Panc1 (cell line): ENCODE data around the gene CXCL1. TPM values are rescaled to one million over a fixed set of nuclear protein-coding genes. Genes with fewer than 3 reads are reported as not detected.
"Not testable (repeated sequence)": the region's sequence is repeated elsewhere in the genome, so short reads cannot be mapped to it uniquely, and the experiment has no call there.

Experiments
- ATAC-seq: fragments of 200-7000 bp; cut with Tn5 transposase; 2 replicates; pipeline ENCODE4 v1.9.1; 2020; ENCODE audit warnings: mild to moderate bottlenecking, moderate library complexity
- BruUV-seq: library from RNA; stranded (reverse); fragments of 400-500 nt; replicated peaks from 2 replicates; lab custom pipeline; 2021; lab: Mats Ljungman, UMichigan
- CTCF ChIA-PET: fragments of 300-600 bp; sonication (Branson Sonifier 250); formaldehyde crosslinking; loops from one replicate; lab custom pipeline; 2022; ENCODE audit warnings: antibody characterized with exemption; lab: Charles Lee
- POLR2A ChIA-PET: fragments of 300-600 bp; sonication (Branson Sonifier 250); formaldehyde crosslinking; loops from one replicate; lab custom pipeline; 2022; ENCODE audit warnings: antibody characterized with exemption; lab: Charles Lee
- DNase-seq: peaks from one replicate; pipeline ENCODE4 v3.0.0-alpha.2; 2010; ENCODE audit warnings: low read depth, low spot score
- H3K27ac ChIP-seq: 2 replicates; pipeline ENCODE4 v1.5.1; 2011; ENCODE audit warnings: mild to moderate bottlenecking, low read length, inconsistent platforms
- H3K27me3 ChIP-seq: fragments of 200-500 bp; sonication (Bioruptor generic); 2 replicates; pipeline ENCODE4 v1.6.0; 2014; ENCODE audit warnings: low read length, inconsistent platforms; ENCODE audit not compliant: control insufficient read depth, insufficient read depth
- H3K36me3 ChIP-seq: fragments of 200-500 bp; sonication (Bioruptor generic); 2 replicates; pipeline ENCODE4 v1.5.1; 2014; ENCODE audit warnings: inconsistent platforms, mild to moderate bottlenecking, low read length, moderate library complexity; ENCODE audit not compliant: control insufficient read depth, insufficient read depth
- H3K4me1 ChIP-seq: 2 replicates; pipeline ENCODE4 v1.5.1; 2011; ENCODE audit warnings: inconsistent platforms, mild to moderate bottlenecking, low read length, moderate library complexity; ENCODE audit not compliant: control insufficient read depth, insufficient read depth
- H3K4me3 ChIP-seq, 2 experiments: 2 replicates each; pipeline ENCODE4 v1.5.1; 2011 to 2012; ENCODE audit warnings: low read depth in 2 of 2, low read length in 2 of 2, mild to moderate bottlenecking in 2 of 2, inconsistent platforms in 1 of 2, moderate library complexity in 1 of 2
- H3K9me3 ChIP-seq: fragments of 200-500 bp; sonication (Bioruptor generic); 2 replicates; pipeline ENCODE4 v1.5.1; 2014; ENCODE audit warnings: low read depth, mild to moderate bottlenecking, inconsistent platforms, low read length, moderate library complexity; ENCODE audit not compliant: control insufficient read depth, insufficient read depth
- POLR2AphosphoS5 ChIP-seq: IDR thresholded peaks from 2 replicates; pipeline ENCODE4 v1.6.1; 2012; ENCODE audit warnings: mild to moderate bottlenecking, low read depth, low read length, moderate library complexity
- SIN3A ChIP-seq: IDR thresholded peaks from 2 replicates; pipeline ENCODE4 v1.6.1; 2012; ENCODE audit warnings: low read depth, mild to moderate bottlenecking, low read length, moderate library complexity, borderline replicate concordance; ENCODE audit not compliant: insufficient read depth
- TCF7L2 ChIP-seq: IDR thresholded peaks from 2 replicates; pipeline ENCODE4 v1.6.1; 2011; ENCODE audit warnings: mild to moderate bottlenecking, low read depth, low read length, inconsistent platforms
- in situ Hi-C: cut with HindIII; loops from 2 replicates; pipeline ENCODE4 v1.10.0; 2016; ENCODE audit warnings: low sequenced_read_pairs, low pct_unique_long_range_greater_than_20kb
- intact Hi-C: fragments of 100-400 bp; cut with micrococcal nuclease; formaldehyde crosslinking; loops from one replicate; pipeline ENCODE4 v1.10.0; 2022; ENCODE audit not compliant: unreplicated experiment
- total RNA-seq: library from RNA; stranded (reverse); gene quantifications from one replicate; pipeline ENCODE4 v1.2.1, GENCODE V29; 2021; ENCODE audit not compliant: unreplicated experiment
- TF ChIP-seq, protein P1 (sequence below), 2 experiments: IDR thresholded peaks; 2 replicates each; pipeline ENCODE4 v1.6.1; 2011 to 2012; ENCODE audit warnings: low read depth in 2 of 2, control low read depth in 1 of 2, low read length in 1 of 2, mild to moderate bottlenecking in 1 of 2, moderate library complexity in 1 of 2; ENCODE audit not compliant: insufficient read depth in 1 of 2
- TF ChIP-seq, protein P2 (sequence below): fragments of 450-650 bp; IDR thresholded peaks from 2 replicates; pipeline ENCODE4 v1.5.1; 2017; ENCODE audit warnings: mild to moderate bottlenecking

Gene CXCL1
- total RNA-seq, 1 experiment from 2014 or later, result 12.8 TPM

DNA sequence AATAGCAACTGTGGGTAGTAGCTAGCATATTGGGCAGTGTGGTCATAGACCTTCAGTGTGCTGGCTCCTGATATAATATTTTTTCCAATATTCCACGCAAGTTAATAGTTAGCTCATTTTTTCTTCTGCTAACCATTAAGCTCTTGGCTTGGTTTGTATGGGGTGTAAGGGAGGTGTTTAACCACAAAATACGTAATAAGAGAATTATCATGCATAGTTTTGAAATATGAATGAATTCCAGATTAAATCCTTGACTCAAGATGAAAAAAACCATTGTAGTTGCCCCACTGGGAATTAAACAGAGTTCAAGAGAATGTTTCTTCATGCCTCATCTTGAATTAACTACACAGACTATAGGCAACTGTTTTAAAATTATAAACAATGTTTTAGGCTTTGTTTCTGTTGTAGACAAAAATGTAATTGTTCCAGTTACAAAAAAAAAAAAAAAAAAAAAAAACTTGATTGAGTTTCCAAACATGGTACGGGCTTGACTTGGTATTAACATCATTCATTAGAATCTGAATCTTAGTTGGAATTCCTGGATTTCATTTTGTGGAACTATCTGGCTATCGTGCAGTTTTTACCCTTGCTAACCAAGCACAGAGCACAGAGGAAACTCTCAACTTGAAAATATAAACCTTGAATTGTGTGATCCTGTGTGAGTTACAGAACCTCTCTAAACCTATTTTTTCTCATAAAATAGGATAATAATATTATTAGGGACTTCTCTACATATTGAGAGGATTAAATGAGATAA, 28.4 kb downstream of the CXCL1 start:
- no peak for DNase-seq
- BruUV-seq, result no TSS peak
- Histone ChIP-seq H3K4me1 (no peaks in the 10 kb centered on the region), H3K4me3 (no peak overlapping the region), H3K9me3 (no peaks in the 10 kb centered on the region), H3K27me3 (no peaks in the 10 kb centered on the region), H3K27ac (no peak overlapping the region), H3K36me3 (no peaks in the 10 kb centered on the region)
- ChIA-PET POLR2A (no interaction called here), CTCF (no interaction called here)
- intact Hi-C loops (no loop called here), in situ Hi-C loops (no loop called here)
- TF ChIP-seq TCF7L2 (no peak), SIN3A (no peak), POLR2AphosphoS5 (no peak)
- TF ChIP-seq, protein P1, sequence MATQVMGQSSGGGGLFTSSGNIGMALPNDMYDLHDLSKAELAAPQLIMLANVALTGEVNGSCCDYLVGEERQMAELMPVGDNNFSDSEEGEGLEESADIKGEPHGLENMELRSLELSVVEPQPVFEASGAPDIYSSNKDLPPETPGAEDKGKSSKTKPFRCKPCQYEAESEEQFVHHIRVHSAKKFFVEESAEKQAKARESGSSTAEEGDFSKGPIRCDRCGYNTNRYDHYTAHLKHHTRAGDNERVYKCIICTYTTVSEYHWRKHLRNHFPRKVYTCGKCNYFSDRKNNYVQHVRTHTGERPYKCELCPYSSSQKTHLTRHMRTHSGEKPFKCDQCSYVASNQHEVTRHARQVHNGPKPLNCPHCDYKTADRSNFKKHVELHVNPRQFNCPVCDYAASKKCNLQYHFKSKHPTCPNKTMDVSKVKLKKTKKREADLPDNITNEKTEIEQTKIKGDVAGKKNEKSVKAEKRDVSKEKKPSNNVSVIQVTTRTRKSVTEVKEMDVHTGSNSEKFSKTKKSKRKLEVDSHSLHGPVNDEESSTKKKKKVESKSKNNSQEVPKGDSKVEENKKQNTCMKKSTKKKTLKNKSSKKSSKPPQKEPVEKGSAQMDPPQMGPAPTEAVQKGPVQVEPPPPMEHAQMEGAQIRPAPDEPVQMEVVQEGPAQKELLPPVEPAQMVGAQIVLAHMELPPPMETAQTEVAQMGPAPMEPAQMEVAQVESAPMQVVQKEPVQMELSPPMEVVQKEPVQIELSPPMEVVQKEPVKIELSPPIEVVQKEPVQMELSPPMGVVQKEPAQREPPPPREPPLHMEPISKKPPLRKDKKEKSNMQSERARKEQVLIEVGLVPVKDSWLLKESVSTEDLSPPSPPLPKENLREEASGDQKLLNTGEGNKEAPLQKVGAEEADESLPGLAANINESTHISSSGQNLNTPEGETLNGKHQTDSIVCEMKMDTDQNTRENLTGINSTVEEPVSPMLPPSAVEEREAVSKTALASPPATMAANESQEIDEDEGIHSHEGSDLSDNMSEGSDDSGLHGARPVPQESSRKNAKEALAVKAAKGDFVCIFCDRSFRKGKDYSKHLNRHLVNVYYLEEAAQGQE (IDR thresholded peaks at IDR 0.05; ENCODE audit: insufficient read depth in 1 of 2, low read depth in 2 of 2, low read length in 1 of 2), result no peak
- TF ChIP-seq, protein P2, sequence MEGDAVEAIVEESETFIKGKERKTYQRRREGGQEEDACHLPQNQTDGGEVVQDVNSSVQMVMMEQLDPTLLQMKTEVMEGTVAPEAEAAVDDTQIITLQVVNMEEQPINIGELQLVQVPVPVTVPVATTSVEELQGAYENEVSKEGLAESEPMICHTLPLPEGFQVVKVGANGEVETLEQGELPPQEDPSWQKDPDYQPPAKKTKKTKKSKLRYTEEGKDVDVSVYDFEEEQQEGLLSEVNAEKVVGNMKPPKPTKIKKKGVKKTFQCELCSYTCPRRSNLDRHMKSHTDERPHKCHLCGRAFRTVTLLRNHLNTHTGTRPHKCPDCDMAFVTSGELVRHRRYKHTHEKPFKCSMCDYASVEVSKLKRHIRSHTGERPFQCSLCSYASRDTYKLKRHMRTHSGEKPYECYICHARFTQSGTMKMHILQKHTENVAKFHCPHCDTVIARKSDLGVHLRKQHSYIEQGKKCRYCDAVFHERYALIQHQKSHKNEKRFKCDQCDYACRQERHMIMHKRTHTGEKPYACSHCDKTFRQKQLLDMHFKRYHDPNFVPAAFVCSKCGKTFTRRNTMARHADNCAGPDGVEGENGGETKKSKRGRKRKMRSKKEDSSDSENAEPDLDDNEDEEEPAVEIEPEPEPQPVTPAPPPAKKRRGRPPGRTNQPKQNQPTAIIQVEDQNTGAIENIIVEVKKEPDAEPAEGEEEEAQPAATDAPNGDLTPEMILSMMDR, result no peak
- no peak for ATAC-seq

DNA sequence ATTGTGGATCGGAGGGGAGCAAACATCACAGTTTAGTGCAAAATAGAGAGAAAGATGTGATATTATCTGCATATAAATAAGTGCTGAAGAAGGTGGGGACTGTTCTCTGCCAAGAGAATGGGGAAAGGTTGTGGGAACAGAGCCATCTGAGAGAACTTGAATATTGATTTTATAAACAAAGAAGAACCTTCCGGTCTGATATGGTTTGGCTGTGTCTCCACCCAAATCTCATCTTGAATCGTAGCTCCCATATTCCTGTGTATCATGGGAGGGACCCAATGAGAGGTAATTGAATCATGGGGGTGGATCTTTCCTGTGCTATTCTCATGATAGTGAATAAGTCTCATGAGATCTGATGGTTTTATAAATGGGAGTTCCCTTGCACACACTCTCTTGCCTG, 30.1 kb downstream of the CXCL1 start:
- intact Hi-C loops, BruUV-seq, H3K9me3 ChIP-seq, CTCF ChIA-PET, POLR2A ChIA-PET, DNase-seq, H3K36me3 ChIP-seq, in situ Hi-C loops, H3K27me3 ChIP-seq, ATAC-seq, H3K27ac ChIP-seq, H3K4me1 ChIP-seq, H3K4me3 ChIP-seq: not testable (repeated sequence)

DNA sequence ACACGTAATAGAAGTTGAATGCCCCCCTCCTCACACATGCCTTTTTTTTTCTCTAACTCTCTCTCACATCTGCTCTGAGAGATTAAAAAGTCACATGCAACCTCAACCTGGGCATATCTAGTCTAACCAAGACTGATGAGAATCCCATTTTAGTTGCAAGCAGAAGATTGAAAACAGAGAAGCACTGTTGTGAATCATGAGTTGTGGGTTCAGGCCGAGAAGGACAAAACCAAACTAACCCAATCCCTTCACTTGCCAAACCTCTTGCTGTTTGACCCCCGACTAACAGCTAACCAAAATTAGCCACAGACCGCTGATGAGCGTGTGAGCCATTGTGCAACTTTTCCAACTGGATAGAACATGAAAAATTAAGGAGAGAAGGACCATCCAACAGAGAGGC, 31.8 kb downstream of the CXCL1 start:
- Histone ChIP-seq H3K4me1 (no peaks in the 10 kb centered on the region), H3K9me3 (no peaks in the 10 kb centered on the region), H3K36me3 (no peaks in the 10 kb centered on the region), H3K27me3 (no peaks in the 10 kb centered on the region), H3K27ac (no peak overlapping the region), H3K4me3 (no peak overlapping the region)
- no TSS peak for BruUV-seq
- CTCF ChIA-PET, result no interaction called here
- no peak for TF ChIP-seq POLR2AphosphoS5
- TF ChIP-seq, protein P2, result no peak
- no peak for TF ChIP-seq SIN3A
- TF ChIP-seq, protein P1 (IDR thresholded peaks at IDR 0.05; ENCODE audit: insufficient read depth in 1 of 2, low read depth in 2 of 2, low read length in 1 of 2), result no peak
- TF ChIP-seq TCF7L2, result no peak
- POLR2A ChIA-PET, result no interaction called here
- in situ Hi-C loops (no loop called here), intact Hi-C loops (no loop called here)
- ATAC-seq, result no peak
- DNase-seq, result no peak
